ENCODE data around the gene CNTNAP2. TPM values are rescaled to one million over a fixed set of nuclear protein-coding genes. Genes with fewer than 3 reads are reported as not detected.
"Not testable (repeated sequence)": the region's sequence is repeated elsewhere in the genome, so short reads cannot be mapped to it uniquely, and the experiment has no call there.

CNTNAP2 gene
- polyA plus RNA-seq, 6 donors from 2014 or later: 38.2 to 132 (median 77.9) TPM

GRCh38 chr7:148403466-148403993, 2286.9 kb downstream of the CNTNAP2 start:
- ATAC-seq (ENCODE audit: low read depth in 2 of 2): no peak
- no peaks in the 10 kb centered on the region for H3K9me3 Mint-ChIP-seq
- no peaks in the 10 kb centered on the region for H3K27me3 Mint-ChIP-seq
- peaks cover 0 to 36% (median 30%) of the 10 kb centered on the region in 3 donors for H3K4me1 Mint-ChIP-seq
- peaks cover 0 to 5% of the 10 kb centered on the region in 2 donors for H3K36me3 Mint-ChIP-seq
- no peak for DNase-seq
- peak overlapping the region in 2 of 6 donors; percentile 3 to 17 for H3K27ac Mint-ChIP-seq
- no peak overlapping the region for H3K4me3 Mint-ChIP-seq

- Mint-ChIP-seq H3K27ac (peak overlapping the region in 2 of 6 donors; percentile 38 to 87), H3K36me3 (peaks cover 0 to 10% of the 10 kb centered on the region in 2 donors), H3K4me3 (no peak overlapping the region), H3K9me3 (no peaks in the 10 kb centered on the region), H3K27me3 (no peaks in the 10 kb centered on the region), H3K4me1 (peaks cover 0 to 12% (median 10%) of the 10 kb centered on the region in 3 donors)
- DNase-seq: no peak
- ATAC-seq (ENCODE audit: low read depth in 2 of 2): no peak
These were observed 2291.7 kb downstream of the CNTNAP2 start for GRCh38 chr7:148408307-148408706.

GRCh38 chr7:148410905-148411304, 2294.3 kb downstream of the CNTNAP2 start:
- H3K4me3 Mint-ChIP-seq: no peak overlapping the region
- H3K27me3 Mint-ChIP-seq: no peaks in the 10 kb centered on the region
- peaks cover 0 to 20% of the 10 kb centered on the region in 2 donors for H3K36me3 Mint-ChIP-seq
- no peak for DNase-seq
- no peaks in the 10 kb centered on the region for H3K9me3 Mint-ChIP-seq
- H3K4me1 Mint-ChIP-seq: peaks cover 0 to 7% (median 5%) of the 10 kb centered on the region in 3 donors
- no peak for ATAC-seq (ENCODE audit: low read depth in 2 of 2)
- peak overlapping the region in 1 of 6 donors; percentile 2 for H3K27ac Mint-ChIP-seq

- Mint-ChIP-seq H3K27ac (peak overlapping the region in 1 of 6 donors; percentile 21), H3K4me3 (no peak overlapping the region), H3K27me3 (no peaks in the 10 kb centered on the region), H3K36me3 (peaks cover 0 to 24% of the 10 kb centered on the region in 2 donors), H3K4me1 (peaks cover 0 to 6% (median 5%) of the 10 kb centered on the region in 3 donors), H3K9me3 (no peaks in the 10 kb centered on the region)
- ATAC-seq (ENCODE audit: low read depth in 2 of 2) (no peak), DNase-seq (no peak)
These were observed 2296.1 kb downstream of the CNTNAP2 start for GRCh38 chr7:148412691-148413090.

- ATAC-seq (ENCODE audit: low read depth in 2 of 2) (no peak), DNase-seq (no peak)
- peaks cover 0 to 44% of the 10 kb centered on the region in 2 donors for H3K36me3 Mint-ChIP-seq
- no peak overlapping the region for H3K4me3 Mint-ChIP-seq
- peaks cover 0 to 23% (median 13%) of the 10 kb centered on the region in 7 donors for H3K9me3 Mint-ChIP-seq
- H3K27ac Mint-ChIP-seq: no peak overlapping the region
- peaks cover 9 to 59% (median 32%) of the 10 kb centered on the region in 3 donors for H3K4me1 Mint-ChIP-seq
- H3K27me3 Mint-ChIP-seq: no peaks in the 10 kb centered on the region
These were observed 2303.5 kb downstream of the CNTNAP2 start for GRCh38 chr7:148419856-148420832.

GRCh38 chr7:148422030-148422429, 2305.4 kb downstream of the CNTNAP2 start:
- H3K4me3 Mint-ChIP-seq: peak overlapping the region in 4 of 8 donors; percentile 54 to 78 (median 70)
- peaks cover 0 to 23% (median 14%) of the 10 kb centered on the region in 7 donors for H3K9me3 Mint-ChIP-seq
- peak overlapping the region in 1 of 6 donors; percentile 2 for H3K27ac Mint-ChIP-seq
- ATAC-seq (ENCODE audit: low read depth in 2 of 2) (no peak), DNase-seq (no peak)
- H3K27me3 Mint-ChIP-seq: no peaks in the 10 kb centered on the region
- peaks cover 12 to 66% (median 35%) of the 10 kb centered on the region in 3 donors for H3K4me1 Mint-ChIP-seq
- H3K36me3 Mint-ChIP-seq: peaks cover 0 to 40% of the 10 kb centered on the region in 2 donors

GRCh38 chr7:148426393-148426792, 2309.8 kb downstream of the CNTNAP2 start:
- not testable (repeated sequence) for H3K4me3 Mint-ChIP-seq; H3K27ac Mint-ChIP-seq; DNase-seq; H3K27me3 Mint-ChIP-seq; ATAC-seq (ENCODE audit: low read depth in 2 of 2)
- Mint-ChIP-seq H3K36me3 (peaks cover 0 to 27% of the 10 kb centered on the region in 2 donors), H3K4me1 (peaks cover 12 to 53% (median 29%) of the 10 kb centered on the region in 3 donors), H3K9me3 (peaks cover 0 to 28% (median 14%) of the 10 kb centered on the region in 7 donors)

- not testable (repeated sequence) for ATAC-seq (ENCODE audit: low read depth in 2 of 2)
These were observed 2314.1 kb downstream of the CNTNAP2 start for GRCh38 chr7:148430690-148431089.

GRCh38 chr7:148433521-148434180, 2317.1 kb downstream of the CNTNAP2 start:
- no peak for ATAC-seq (ENCODE audit: low read depth in 2 of 2)
- H3K9me3 Mint-ChIP-seq: peaks cover 0 to 5% (median 1%) of the 10 kb centered on the region in 7 donors
- peak overlapping the region in 5 of 6 donors; percentile 44 to 96 (median 67) for H3K27ac Mint-ChIP-seq
- no peak for DNase-seq
- peak overlapping the region in 5 of 8 donors; percentile 6 to 93 (median 59) for H3K4me3 Mint-ChIP-seq
- H3K27me3 Mint-ChIP-seq: no peaks in the 10 kb centered on the region
- H3K4me1 Mint-ChIP-seq: peaks cover 28 to 66% (median 56%) of the 10 kb centered on the region in 3 donors
- peaks cover 0 to 7% of the 10 kb centered on the region in 2 donors for H3K36me3 Mint-ChIP-seq

More at GRCh38 chr7:148430690-148431089, 2314.1 kb downstream of the CNTNAP2 start:
- not testable (repeated sequence) for DNase-seq, H3K9me3 Mint-ChIP-seq, H3K27me3 Mint-ChIP-seq
- peaks cover 11 to 43% (median 36%) of the 10 kb centered on the region in 3 donors for H3K4me1 Mint-ChIP-seq
- peaks cover 0 to 10% of the 10 kb centered on the region in 2 donors for H3K36me3 Mint-ChIP-seq
- H3K4me3 Mint-ChIP-seq: peak overlapping the region in 1 of 8 donors; percentile 8
- H3K27ac Mint-ChIP-seq: peak overlapping the region in 1 of 6 donors; percentile 42

GRCh38 chr7:148434181-148434757, 2317.7 kb downstream of the CNTNAP2 start:
- peaks cover 28 to 69% (median 51%) of the 10 kb centered on the region in 3 donors for H3K4me1 Mint-ChIP-seq

GRCh38 chr7:148434887-148435286, 2318.3 kb downstream of the CNTNAP2 start:
- H3K4me1 Mint-ChIP-seq: peaks cover 28 to 65% (median 51%) of the 10 kb centered on the region in 3 donors
- H3K27ac Mint-ChIP-seq: peak overlapping the region in 5 of 6 donors; percentile 78 to 94 (median 92)
- H3K36me3 Mint-ChIP-seq: peaks cover 0 to 7% of the 10 kb centered on the region in 2 donors
- H3K27me3 Mint-ChIP-seq: no peaks in the 10 kb centered on the region
- peaks cover 0 to 5% (median 1%) of the 10 kb centered on the region in 7 donors for H3K9me3 Mint-ChIP-seq
- H3K4me3 Mint-ChIP-seq: peak overlapping the region in 7 of 8 donors; percentile 55 to 94 (median 90)
- no peak for DNase-seq
- ATAC-seq (ENCODE audit: low read depth in 2 of 2): peak in 1 of 2 donors; percentile 59

More at GRCh38 chr7:148434181-148434757, 2317.7 kb downstream of the CNTNAP2 start:
- DNase-seq (no peak), ATAC-seq (ENCODE audit: low read depth in 2 of 2) (no peak)
- Mint-ChIP-seq H3K27me3 (no peaks in the 10 kb centered on the region), H3K9me3 (peaks cover 0 to 5% (median 1%) of the 10 kb centered on the region in 7 donors), H3K4me3 (peak overlapping the region in 6 of 8 donors; percentile 55 to 94 (median 87)), H3K27ac (peak overlapping the region in 5 of 6 donors; percentile 57 to 94 (median 92)), H3K36me3 (peaks cover 0 to 7% of the 10 kb centered on the region in 2 donors)

- peak overlapping the region; percentile 78 to 94 (median 92) for H3K27ac Mint-ChIP-seq
- peaks cover 28 to 65% (median 51%) of the 10 kb centered on the region in 3 donors for H3K4me1 Mint-ChIP-seq
- peaks cover 0 to 3% (median 0%) of the 10 kb centered on the region in 7 donors for H3K9me3 Mint-ChIP-seq
- H3K27me3 Mint-ChIP-seq: no peaks in the 10 kb centered on the region
- peak overlapping the region; percentile 70 to 94 (median 90) for H3K4me3 Mint-ChIP-seq
- H3K36me3 Mint-ChIP-seq: peaks cover 0 to 7% of the 10 kb centered on the region in 2 donors
- DNase-seq (no peak), ATAC-seq (ENCODE audit: low read depth in 2 of 2) (no peak)
These were observed 2319.1 kb downstream of the CNTNAP2 start for GRCh38 chr7:148435715-148436114.

All from naive B cell (primary cell).